Neuronal stem cell (in vitro differentiated cells): ENCODE measurements around the gene OR51B4.

Experiments used
- DNase-seq: peaks from one replicate; pipeline ENCODE4 v3.0.0-alpha.2; 2013; ENCODE audit warnings: low spot score
- H2AFZ ChIP-seq: one replicate; pipeline ENCODE4 v1.6.1; 2013; ENCODE audit warnings: mild to moderate bottlenecking, low read length, inconsistent platforms
- H2AK5ac ChIP-seq: 2 replicates; pipeline ENCODE4 v1.6.1; 2013; ENCODE audit warnings: low read depth, mild to moderate bottlenecking, inconsistent platforms, low read length, moderate library complexity, mixed read lengths
- H2BK120ac ChIP-seq: 2 replicates; pipeline ENCODE4 v1.6.1; 2013; ENCODE audit warnings: low read depth, mild to moderate bottlenecking, inconsistent platforms, low read length, moderate library complexity, mixed read lengths
- H2BK12ac ChIP-seq: one replicate; pipeline ENCODE4 v1.6.1; 2013; ENCODE audit warnings: low read length, inconsistent platforms
- H2BK15ac ChIP-seq: 2 replicates; pipeline ENCODE4 v1.6.1; 2013; ENCODE audit warnings: mild to moderate bottlenecking, low read length, inconsistent platforms, mixed read lengths
- H2BK5ac ChIP-seq: one replicate; pipeline ENCODE4 v1.6.1; 2013; ENCODE audit warnings: inconsistent platforms, mild to moderate bottlenecking, low read length, moderate library complexity
- H3K14ac ChIP-seq: one replicate; pipeline ENCODE4 v1.6.1; 2013; ENCODE audit warnings: low read length, inconsistent platforms
- H3K18ac ChIP-seq: 2 replicates; pipeline ENCODE4 v1.6.1; 2013; ENCODE audit warnings: low read length, inconsistent platforms
- H3K23ac ChIP-seq: 2 replicates; pipeline ENCODE4 v1.6.1; 2013; ENCODE audit warnings: low read depth, mild to moderate bottlenecking, mixed read lengths, low read length, inconsistent platforms; ENCODE audit not compliant: poor library complexity
- H3K27ac ChIP-seq: replicated peaks from 3 replicates; pipeline ENCODE4 v1.5.1; 2013; ENCODE audit warnings: low read length, inconsistent platforms
- H3K27me3 ChIP-seq, 3 experiments: 2 replicates each; pipeline ENCODE4 v1.6.1; 2013; ENCODE audit warnings: low read length in 3 of 3, mild to moderate bottlenecking in 2 of 3, inconsistent platforms in 1 of 3, low read depth in 1 of 3, mixed read lengths in 1 of 3, moderate library complexity in 1 of 3; ENCODE audit not compliant: control insufficient read depth in 3 of 3, insufficient read depth in 3 of 3
- H3K36me3 ChIP-seq, 2 donors: replicated peaks in 1 of 2; 2 replicates each; pipeline ENCODE4 v1.6.1; 2013; ENCODE audit warnings: low read length in 2 of 2; ENCODE audit not compliant: control insufficient read depth in 2 of 2, insufficient read depth in 2 of 2
- H3K4ac ChIP-seq: 2 replicates; pipeline ENCODE4 v1.6.1; 2013; ENCODE audit warnings: inconsistent platforms, mild to moderate bottlenecking, low read length, moderate library complexity
- H3K4me1 ChIP-seq, 2 donors: 1 replicate in 1 of 2; 2 replicates in 1 of 2; pipeline ENCODE4 v1.6.1; 2013; ENCODE audit warnings: low read length in 2 of 2, low read depth in 1 of 2; ENCODE audit not compliant: control insufficient read depth in 2 of 2, insufficient read depth in 1 of 2
- H3K4me2 ChIP-seq: one replicate; pipeline ENCODE4 v1.6.1; 2013; ENCODE audit warnings: mild to moderate bottlenecking, low read length, inconsistent platforms; ENCODE audit not compliant: insufficient read depth, poor library complexity, severe bottlenecking
- H3K4me3 ChIP-seq, 2 donors: 2 replicates each; pipeline ENCODE4 v1.5.1; 2013; ENCODE audit warnings: low read length in 2 of 2, mild to moderate bottlenecking in 2 of 2, inconsistent platforms in 1 of 2, moderate library complexity in 1 of 2
- H3K79me1 ChIP-seq: one replicate; pipeline ENCODE4 v1.6.1; 2013; ENCODE audit warnings: low read depth, mild to moderate bottlenecking, inconsistent platforms, low read length, moderate library complexity
- H3K9ac ChIP-seq: one replicate; pipeline ENCODE4 v1.6.1; 2013; ENCODE audit warnings: mild to moderate bottlenecking, low read depth, low read length, inconsistent platforms; ENCODE audit not compliant: poor library complexity
- H3K9me3 ChIP-seq, 2 donors: replicated peaks in 1 of 2; 2 replicates each; pipeline versions ENCODE3 to v1.6.1; 2013; ENCODE audit warnings: low read length in 2 of 2, mild to moderate bottlenecking in 2 of 2, inconsistent platforms in 1 of 2, low read depth in 1 of 2, mixed read lengths in 1 of 2, moderate library complexity in 1 of 2; ENCODE audit not compliant: control insufficient read depth in 2 of 2, insufficient read depth in 1 of 2
- H4K8ac ChIP-seq: one replicate; pipeline ENCODE4 v1.6.1; 2013; ENCODE audit warnings: low read depth, mild to moderate bottlenecking, inconsistent platforms, low read length, moderate library complexity
- H4K91ac ChIP-seq: one replicate; pipeline ENCODE4 v1.6.1; 2013; ENCODE audit warnings: low read length, low read depth, mild to moderate bottlenecking, inconsistent platforms; ENCODE audit not compliant: poor library complexity
- WGBS, 2 donors: extraction: QIAGEN DNeasy Blood & Tissue Kit; methylation state at CpG; one replicate each; pipeline ENCODE4 v1.1.7; 2013; ENCODE audit warnings: missing lambda C conversion rate in 2 of 2, mixed read lengths in 1 of 2; ENCODE audit not compliant: insufficient read length in 2 of 2, insufficient replicate concordance in 1 of 2; ENCODE audit errors: extremely low coverage in 2 of 2; 5-methylcytosine and 5-hydroxymethylcytosine counted together

Gene OR51B4

GRCh38 chr11:5252192-5252918, 49.4 kb downstream of the OR51B4 start:
- Histone ChIP-seq H4K8ac (no peak overlapping the region), H2BK120ac (no peak overlapping the region), H2AK5ac (no peak overlapping the region), H3K4me2 (no peak overlapping the region), H3K4me3 (no peak overlapping the region), H3K9ac (no peak overlapping the region), H4K91ac (no peak overlapping the region), H2BK5ac (no peak overlapping the region), H3K4me1 (no peaks in the 10 kb centered on the region), H3K4ac (no peak overlapping the region), H3K14ac (no peak overlapping the region), H3K27me3 (no peaks in the 10 kb centered on the region), H2BK12ac (no peak overlapping the region), H2BK15ac (no peak overlapping the region), H3K79me1 (no peaks in the 10 kb centered on the region), H3K27ac (no peak overlapping the region), H3K9me3 (no peaks in the 10 kb centered on the region), H3K18ac (no peak overlapping the region), H3K23ac (no peak overlapping the region), H2AFZ (no peak overlapping the region), H3K36me3 (no peaks in the 10 kb centered on the region)
- no CpG with 5 or more reads among the region's 9 CpGs for WGBS, 2 donors
- no peak for DNase-seq

- H3K36me3 ChIP-seq, result no peaks in the 10 kb centered on the region
- H3K27me3 ChIP-seq, result no peaks in the 10 kb centered on the region
- no peak overlapping the region for H4K8ac ChIP-seq
- no peak overlapping the region for H3K27ac ChIP-seq
- no peaks in the 10 kb centered on the region for H3K4me1 ChIP-seq
- no peak overlapping the region for H3K9ac ChIP-seq
- H3K4me3 ChIP-seq, result no peak overlapping the region
- no peak overlapping the region for H3K23ac ChIP-seq
- no peak overlapping the region for H2BK12ac ChIP-seq
- no peak overlapping the region for H2AFZ ChIP-seq
- no peak overlapping the region for H3K18ac ChIP-seq
- no peak overlapping the region for H2BK120ac ChIP-seq
- H2AK5ac ChIP-seq, result no peak overlapping the region
- H3K4me2 ChIP-seq, result no peak overlapping the region
- H3K9me3 ChIP-seq, result no peaks in the 10 kb centered on the region
- H4K91ac ChIP-seq, result no peak overlapping the region
- no peaks in the 10 kb centered on the region for H3K79me1 ChIP-seq
- WGBS, 2 donors, result no CpG with 5 or more reads among the region's 2 CpGs
- H2BK15ac ChIP-seq, result no peak overlapping the region
- no peak overlapping the region for H3K4ac ChIP-seq
- DNase-seq, result no peak
- no peak overlapping the region for H3K14ac ChIP-seq
- H2BK5ac ChIP-seq, result no peak overlapping the region
Measured at GRCh38 chr11:5251746-5252145, 50.0 kb downstream of the OR51B4 start.
